Activated B cell treated with CpG ODN at 0.5 μM for 24 hours (primary cell): ENCODE results near the gene DMPK. TPM values are rescaled to one million over a fixed set of nuclear protein-coding genes. Genes with fewer than 3 reads are reported as not detected.

Experiments used
- ATAC-seq: fragments of 200-7000 bp; cut with Tn5 transposase; one replicate; pipeline ENCODE4 v1.10.0; 2021; ENCODE audit warnings: low read depth, mild to moderate bottlenecking, moderate library complexity
- CTCF ChIA-PET: fragments of 350-600 bp; sonication (Branson Sonifier 250); formaldehyde crosslinking; loops from one replicate; lab custom pipeline; 2021; ENCODE audit warnings: antibody characterized with exemption; lab: Charles Lee
- POLR2A ChIA-PET: fragments of 350-600 bp; sonication (Branson Sonifier 250); formaldehyde crosslinking; loops from one replicate; lab custom pipeline; 2021; ENCODE audit warnings: antibody characterized with exemption; lab: Charles Lee
- DNase-seq: peaks from one replicate; pipeline ENCODE4 v3.0.0; 2022
- H3K27ac Mint-ChIP-seq: one replicate; pipeline ENCODE4 v1.8.0; 2020; ENCODE audit warnings: mixed read lengths
- H3K27me3 Mint-ChIP-seq: one replicate; pipeline ENCODE4 v1.8.0; 2021; ENCODE audit warnings: mixed read lengths
- H3K36me3 Mint-ChIP-seq: one replicate; pipeline ENCODE4 v1.8.0; 2021; ENCODE audit warnings: low read depth, mixed read lengths
- H3K4me1 Mint-ChIP-seq: one replicate; pipeline ENCODE4 v1.8.0; 2021; ENCODE audit warnings: mixed read lengths
- H3K4me3 Mint-ChIP-seq: one replicate; pipeline ENCODE4 v1.8.0; 2020; ENCODE audit warnings: mild to moderate bottlenecking, mixed read lengths
- H3K9me3 Mint-ChIP-seq: one replicate; pipeline ENCODE4 v1.8.0; 2020; ENCODE audit warnings: mixed read lengths
- CTCF ChIP-seq: fragments of 200-600 bp; IDR thresholded peaks from one replicate; pipeline ENCODE4 v1.8.0; 2022; ENCODE audit warnings: antibody characterized with exemption, mild to moderate bottlenecking
- intact Hi-C: fragments of 100-400 bp; cut with micrococcal nuclease; formaldehyde crosslinking; loops from one replicate; pipeline ENCODE4 v1.15.1; 2024
- total RNA-seq: library from RNA; stranded (reverse); gene quantifications from 2 replicates; pipeline ENCODE4 v1.2.3, GENCODE V29; 2022

DMPK gene
- total RNA-seq, 1 donor from 2014 or later, result 39.0 TPM

- no peak overlapping the region for H3K4me3 Mint-ChIP-seq
- peaks cover 6% of the 10 kb centered on the region for H3K27me3 Mint-ChIP-seq
- H3K36me3 Mint-ChIP-seq, result no peaks in the 10 kb centered on the region
- intact Hi-C loops, result no loop called here
- ChIA-PET CTCF (no interaction called here), POLR2A (no interaction called here)
- DNase-seq, result no peak
- no peak for ATAC-seq
- H3K27ac Mint-ChIP-seq, result no peak overlapping the region
- H3K4me1 Mint-ChIP-seq, result peaks cover 12% of the 10 kb centered on the region
- H3K9me3 Mint-ChIP-seq, result no peaks in the 10 kb centered on the region
- TF ChIP-seq CTCF, result no peak
Observed at GRCh38 chr19:45766869-45767346, 15.4 kb downstream of the DMPK start.

- H3K27ac Mint-ChIP-seq, result no peak overlapping the region
- H3K36me3 Mint-ChIP-seq, result no peaks in the 10 kb centered on the region
- no peak for TF ChIP-seq CTCF
- no peaks in the 10 kb centered on the region for H3K9me3 Mint-ChIP-seq
- intact Hi-C loops, result no loop called here
- ChIA-PET POLR2A (no interaction called here), CTCF (no interaction called here)
- no peak for DNase-seq
- peaks cover 12% of the 10 kb centered on the region for H3K4me1 Mint-ChIP-seq
- peaks cover 6% of the 10 kb centered on the region for H3K27me3 Mint-ChIP-seq
- no peak overlapping the region for H3K4me3 Mint-ChIP-seq
- ATAC-seq, result no peak
Observed at GRCh38 chr19:45766296-45766868, 15.9 kb downstream of the DMPK start.

GRCh38 chr19:45765702-45766295, 16.5 kb downstream of the DMPK start:
- intact Hi-C loops, result no loop called here

GRCh38 chr19:45764945-45765701, 17.2 kb downstream of the DMPK start:
- Mint-ChIP-seq H3K27ac (no peak overlapping the region), H3K4me3 (no peak overlapping the region), H3K36me3 (no peaks in the 10 kb centered on the region), H3K27me3 (peaks cover 6% of the 10 kb centered on the region), H3K4me1 (peaks cover 7% of the 10 kb centered on the region), H3K9me3 (no peaks in the 10 kb centered on the region)
- DNase-seq (no peak), ATAC-seq (no peak)
- POLR2A ChIA-PET, result no interaction called here
- TF ChIP-seq CTCF, result no peak
- intact Hi-C loops, result no loop called here
- CTCF ChIA-PET, result no interaction called here

More at GRCh38 chr19:45765702-45766295, 16.5 kb downstream of the DMPK start:
- Mint-ChIP-seq H3K27me3 (peaks cover 6% of the 10 kb centered on the region), H3K4me1 (peaks cover 9% of the 10 kb centered on the region), H3K4me3 (no peak overlapping the region), H3K9me3 (no peaks in the 10 kb centered on the region), H3K27ac (no peak overlapping the region), H3K36me3 (no peaks in the 10 kb centered on the region)
- no peak for DNase-seq
- no peak for ATAC-seq
- POLR2A ChIA-PET, result no interaction called here
- CTCF ChIA-PET, result no interaction called here
- no peak for TF ChIP-seq CTCF

- CTCF ChIA-PET, result no interaction called here
- Mint-ChIP-seq H3K27ac (no peak overlapping the region), H3K27me3 (peaks cover 6% of the 10 kb centered on the region), H3K36me3 (no peaks in the 10 kb centered on the region), H3K9me3 (no peaks in the 10 kb centered on the region), H3K4me3 (no peak overlapping the region), H3K4me1 (peaks cover 3% of the 10 kb centered on the region)
- DNase-seq (no peak), ATAC-seq (no peak)
- no peak for TF ChIP-seq CTCF
- intact Hi-C loops, result no loop called here
- POLR2A ChIA-PET, result no interaction called here
Observed at GRCh38 chr19:45764475-45764874, 17.8 kb downstream of the DMPK start.
